Peyer's patch (tissue), 4 donors: ENCODE results near the gene TNFRSF11A. TPM values are rescaled to one million over a fixed set of nuclear protein-coding genes. Genes with fewer than 3 reads are reported as not detected.

ENCODE experiments used
- DNase-seq, 3 donors: peaks; one replicate each; pipeline ENCODE4 v3.0.0-alpha.2; 2017 to 2019
- H3K27ac ChIP-seq, 4 donors: fragments of 200-600 bp; sonication (generic); one replicate each; pipeline ENCODE4 v1.5.1; 2016 to 2019
- H3K27me3 ChIP-seq, 2 donors: fragments of 200-600 bp; sonication (generic); one replicate each; pipeline ENCODE4 v1.5.1; 2019
- H3K36me3 ChIP-seq, 3 donors: fragments of 200-600 bp; sonication (generic); one replicate each; pipeline ENCODE4 v1.5.1; 2016 to 2019
- H3K4me1 ChIP-seq, 4 donors: fragments of 200-600 bp; sonication (generic); one replicate each; pipeline ENCODE4 v1.5.1; 2016 to 2019
- H3K4me3 ChIP-seq, 4 donors: fragments of 200-600 bp; sonication (generic); 1 replicate in 3 of 4; 2 replicates in 1 of 4; pipeline ENCODE4 v1.5.1; 2016 to 2019; ENCODE audit warnings: mild to moderate bottlenecking in 1 of 4
- H3K9me3 ChIP-seq, 4 donors: fragments of 200-600 bp; sonication (generic); one replicate each; pipeline ENCODE4 v1.5.1; 2016 to 2019; ENCODE audit warnings: mild to moderate bottlenecking in 1 of 4
- POLR2A ChIP-seq, 2 donors: fragments of 450-650 bp; IDR thresholded peaks; one replicate each; pipeline ENCODE4 v1.5.1; 2017; ENCODE audit warnings: antibody characterized with exemption in 2 of 2, mild to moderate bottlenecking in 2 of 2, moderate library complexity in 2 of 2
- small RNA-seq, 2 donors: library from RNA; depleted of rRNA; stranded (forward); fragments of <200 nt; gene quantifications; one replicate each; pipeline ENCODE3, GENCODE V24; 2016
- total RNA-seq, 4 donors: library from RNA; depleted of rRNA; stranded (reverse); fragments of >200 nt; gene quantifications; one replicate each; pipeline ENCODE4 v1.1.0, GENCODE V29; 2016
- TF ChIP-seq, protein P1 (sequence below), 6 experiments: fragments of 450-650 bp in 4 of 6; fragments of 200-600 bp in 2 of 6; sonication (generic) in 1 of 6; IDR thresholded peaks; one replicate each; pipeline ENCODE4 v1.5.1; 2017 to 2019; ENCODE audit warnings: antibody characterized with exemption in 6 of 6, mild to moderate bottlenecking in 3 of 6, moderate library complexity in 1 of 6

TNFRSF11A gene
- total RNA-seq, 4 donors from 2014 or later, result 29.6 to 64.6 (median 43.1) TPM

DNA sequence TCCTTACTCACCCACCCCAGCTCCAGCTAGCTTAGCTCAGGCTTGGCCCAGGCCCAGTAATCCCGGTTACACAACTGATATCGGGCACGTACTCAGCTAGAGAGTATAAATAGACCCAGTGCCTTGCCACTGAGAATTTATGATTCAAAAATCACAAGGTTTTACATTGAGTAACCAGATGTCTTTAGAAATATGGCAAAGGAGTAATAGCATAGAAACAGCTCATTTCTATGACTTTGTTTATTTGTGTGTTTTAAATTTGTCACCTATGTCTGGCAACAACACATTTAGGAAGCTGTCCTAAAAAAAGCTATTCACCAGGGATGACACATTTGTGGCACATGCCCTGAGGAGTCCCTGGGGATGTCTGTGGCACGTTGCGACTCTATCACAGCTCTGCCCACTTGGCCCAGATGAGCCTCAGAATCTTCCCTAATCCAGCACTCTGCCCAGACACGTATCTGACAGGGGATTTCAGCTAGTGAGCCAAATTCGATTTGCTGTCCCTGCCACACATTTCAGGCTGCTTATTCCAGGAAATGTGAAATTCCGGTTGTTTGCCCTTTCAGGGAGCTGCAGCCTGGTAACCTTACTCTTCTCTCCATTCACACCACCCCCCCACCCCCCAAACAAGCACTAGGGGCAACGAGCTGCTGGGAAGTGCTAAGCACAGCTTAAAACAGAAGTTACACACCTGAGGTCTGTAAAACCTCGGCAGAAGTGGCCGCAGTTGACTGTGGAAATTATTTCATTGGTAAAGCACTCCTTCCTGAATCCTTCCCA is 112.3 kb downstream of the TNFRSF11A start:
- DNase-seq, result peak in 1 of 3 donors; percentile 81
- Histone ChIP-seq H3K27me3 (no peaks in the 10 kb centered on the region), H3K27ac (peak overlapping the region in 3 of 4 donors; percentile 27 to 66 (median 64)), H3K4me3 (no peak overlapping the region), H3K4me1 (peaks cover 0 to 17% (median 0%) of the 10 kb centered on the region in 4 donors), H3K9me3 (no peaks in the 10 kb centered on the region), H3K36me3 (no peaks in the 10 kb centered on the region)
- no peak for TF ChIP-seq POLR2A (IDR thresholded peaks at IDR 0.05)
- TF ChIP-seq, protein P1, sequence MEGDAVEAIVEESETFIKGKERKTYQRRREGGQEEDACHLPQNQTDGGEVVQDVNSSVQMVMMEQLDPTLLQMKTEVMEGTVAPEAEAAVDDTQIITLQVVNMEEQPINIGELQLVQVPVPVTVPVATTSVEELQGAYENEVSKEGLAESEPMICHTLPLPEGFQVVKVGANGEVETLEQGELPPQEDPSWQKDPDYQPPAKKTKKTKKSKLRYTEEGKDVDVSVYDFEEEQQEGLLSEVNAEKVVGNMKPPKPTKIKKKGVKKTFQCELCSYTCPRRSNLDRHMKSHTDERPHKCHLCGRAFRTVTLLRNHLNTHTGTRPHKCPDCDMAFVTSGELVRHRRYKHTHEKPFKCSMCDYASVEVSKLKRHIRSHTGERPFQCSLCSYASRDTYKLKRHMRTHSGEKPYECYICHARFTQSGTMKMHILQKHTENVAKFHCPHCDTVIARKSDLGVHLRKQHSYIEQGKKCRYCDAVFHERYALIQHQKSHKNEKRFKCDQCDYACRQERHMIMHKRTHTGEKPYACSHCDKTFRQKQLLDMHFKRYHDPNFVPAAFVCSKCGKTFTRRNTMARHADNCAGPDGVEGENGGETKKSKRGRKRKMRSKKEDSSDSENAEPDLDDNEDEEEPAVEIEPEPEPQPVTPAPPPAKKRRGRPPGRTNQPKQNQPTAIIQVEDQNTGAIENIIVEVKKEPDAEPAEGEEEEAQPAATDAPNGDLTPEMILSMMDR (IDR thresholded peaks at IDR 0.05), result no peak

DNA sequence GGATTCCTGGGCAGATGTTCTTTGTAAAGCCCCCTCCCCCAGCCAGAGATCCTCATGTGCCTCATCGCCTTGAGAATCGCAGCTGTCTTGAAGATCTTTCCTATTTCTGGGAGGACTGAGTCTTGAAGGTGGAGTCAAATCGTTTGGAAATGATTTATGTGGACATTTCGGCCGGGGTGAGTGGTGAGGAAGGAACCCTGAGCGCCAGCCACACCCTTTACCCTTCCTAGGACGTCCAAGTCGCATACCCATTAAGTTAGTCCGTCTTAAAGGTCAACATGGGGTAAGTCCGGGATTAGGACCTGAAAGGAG is 112.9 kb downstream of the TNFRSF11A start:
- TF ChIP-seq POLR2A (IDR thresholded peaks at IDR 0.05), result no peak
- TF ChIP-seq, protein P1 (IDR thresholded peaks at IDR 0.05), result no peak
- Histone ChIP-seq H3K27ac (peak overlapping the region in 3 of 4 donors; percentile 27 to 66 (median 64)), H3K9me3 (no peaks in the 10 kb centered on the region), H3K4me3 (no peak overlapping the region), H3K27me3 (no peaks in the 10 kb centered on the region), H3K4me1 (peaks cover 0 to 17% (median 0%) of the 10 kb centered on the region in 4 donors), H3K36me3 (no peaks in the 10 kb centered on the region)
- DNase-seq, result no peak

DNA sequence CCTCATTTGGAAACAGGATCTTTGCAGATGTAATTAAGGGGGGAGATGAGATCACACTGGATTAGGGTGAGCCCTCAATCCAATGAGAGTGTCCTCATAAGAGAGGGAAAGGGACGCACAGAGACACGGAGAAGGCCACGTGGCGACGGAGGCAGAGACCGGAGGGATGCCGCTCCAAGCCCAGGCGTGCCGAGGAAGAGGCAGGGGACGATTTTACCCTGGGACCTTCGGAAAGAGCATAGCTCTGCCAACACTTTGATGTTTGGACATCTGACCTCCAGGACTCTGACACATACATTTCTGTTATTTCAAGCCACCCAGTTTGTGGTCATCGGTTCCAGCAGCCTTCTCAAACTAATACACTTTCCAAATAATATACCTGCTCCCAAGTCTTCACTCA is 113.3 kb downstream of the TNFRSF11A start:
- no peaks in the 10 kb centered on the region for H3K27me3 ChIP-seq
- H3K9me3 ChIP-seq, result no peaks in the 10 kb centered on the region
- peaks cover 0 to 17% (median 0%) of the 10 kb centered on the region in 4 donors for H3K4me1 ChIP-seq
- no peak for DNase-seq
- no peak overlapping the region for H3K4me3 ChIP-seq
- TF ChIP-seq, protein P1 (IDR thresholded peaks at IDR 0.05), result no peak
- TF ChIP-seq POLR2A (IDR thresholded peaks at IDR 0.05), result no peak
- H3K27ac ChIP-seq, result no peak overlapping the region
- no peaks in the 10 kb centered on the region for H3K36me3 ChIP-seq

DNA sequence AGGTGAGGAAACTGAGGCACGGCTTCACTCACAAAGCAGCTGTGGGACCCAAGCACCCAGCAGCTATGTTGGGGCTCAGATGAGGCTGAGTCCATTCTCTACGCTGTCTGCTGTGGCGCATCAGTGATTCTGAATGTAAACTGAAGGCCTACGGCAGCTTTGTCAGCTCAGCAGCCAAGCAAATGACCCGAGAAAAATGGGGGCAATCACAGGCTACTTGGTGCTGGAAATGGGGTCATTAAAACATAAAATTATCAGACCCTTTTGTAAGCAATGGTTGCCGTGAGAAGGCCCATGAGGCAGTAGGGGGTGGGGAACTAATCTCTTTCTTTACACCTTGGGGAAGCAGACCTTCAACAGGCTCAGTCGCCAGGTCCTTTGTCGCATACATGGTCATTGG is 113.8 kb downstream of the TNFRSF11A start:
- TF ChIP-seq, protein P1 (IDR thresholded peaks at IDR 0.05), result no peak
- no peak for TF ChIP-seq POLR2A (IDR thresholded peaks at IDR 0.05)
- Histone ChIP-seq H3K27ac (no peak overlapping the region), H3K4me1 (peaks cover 0 to 17% (median 0%) of the 10 kb centered on the region in 4 donors)

More for the DNA sequence above, 113.8 kb downstream of the TNFRSF11A start:
- DNase-seq, result no peak
- H3K36me3 ChIP-seq, result no peaks in the 10 kb centered on the region
- no peaks in the 10 kb centered on the region for H3K27me3 ChIP-seq
- H3K4me3 ChIP-seq, result no peak overlapping the region
- H3K9me3 ChIP-seq, result no peaks in the 10 kb centered on the region

Small RNAs within 50 kb of the gene (small RNA-seq; reads per million reads assigned to genes)
- gene AC100843.2 (0 reads per million in 2 donors), gene RF00019 (0 reads per million in 2 donors)

Other genes with a start within 250 kb of the TNFRSF11A start
- 10 to 100 TPM; 35.4 to 49.2 (median 42.3) TPM for gene PIGN, start 138.3 kb upstream of the TNFRSF11A start, total RNA-seq
- 10 to 100 TPM; 51.1 to 71.6 (median 55.6) TPM for gene RELCH, start 138.1 kb upstream of the TNFRSF11A start, total RNA-seq
- 10 to 100 TPM; 35.6 to 54.5 (median 37.2) TPM for gene ZCCHC2, start 197.7 kb downstream of the TNFRSF11A start, total RNA-seq